HCT116 (cell line): Measurements from ENCODE around the gene MCAT. TPM values are rescaled to one million over a fixed set of nuclear protein-coding genes. Genes with fewer than 3 reads are reported as not detected.

ENCODE experiments used
- ATAC-seq: fragments of 200-7000 bp; cut with Tn5 transposase; 2 replicates; pipeline ENCODE4 v1.9.1; 2020; ENCODE audit warnings: mild to moderate bottlenecking, moderate library complexity
- BruUV-seq: library from RNA; stranded (reverse); fragments of 400-500 nt; replicated peaks from 2 replicates; lab custom pipeline; 2021; lab: Mats Ljungman, UMichigan
- CTCF ChIA-PET: fragments of 300-600 bp; sonication (Branson Sonifier 250); formaldehyde crosslinking; loops from one replicate; lab custom pipeline; 2021; ENCODE audit warnings: antibody characterized with exemption; lab: Charles Lee
- POLR2A ChIA-PET: fragments of 300-600, 350-600 bp; sonication (Branson Sonifier 250); formaldehyde crosslinking; loops from one replicate; lab custom pipeline; 2021; ENCODE audit warnings: antibody characterized with exemption; lab: Charles Lee
- RAD21 ChIA-PET, 2 experiments: fragments of 300-600 bp; sonication (Branson Sonifier 250); formaldehyde crosslinking; loops; one replicate each; lab custom pipeline; 2023; ENCODE audit warnings: low total read pairs in 2 of 2; ENCODE audit not compliant: uncharacterized antibody in 2 of 2, unreplicated experiment in 2 of 2, low non-redundant PET in 1 of 2; lab: Charles Lee
- DNase-seq: peaks from one replicate; pipeline ENCODE4 v3.0.0-alpha.2; 2010; ENCODE audit warnings: low read depth, low spot score
- H2AFZ ChIP-seq: fragments of 200-600 bp; shearing (Covaris generic), sonication (generic); 2 replicates; pipeline ENCODE4 v1.6.1; 2017; ENCODE audit warnings: low read depth, mixed run types, mixed read lengths, antibody characterized with exemption, low read length; ENCODE audit not compliant: poor library complexity, severe bottlenecking
- H3K27ac ChIP-seq: 2 replicates; pipeline ENCODE4 v1.5.1; 2012; ENCODE audit warnings: low read depth, low read length
- H3K27me3 ChIP-seq: fragments of 200-600 bp; sonication (generic); 2 replicates; pipeline ENCODE4 v1.6.1; 2016; ENCODE audit warnings: mixed run types, low read length, mixed read lengths; ENCODE audit not compliant: insufficient read depth
- H3K36me3 ChIP-seq, 2 experiments: fragments of 200-500 bp in 1 of 2; fragments of 200-600 bp in 1 of 2; sonication (Bioruptor generic) in 1 of 2; sonication (generic) in 1 of 2; 2 replicates each; pipeline versions ENCODE4 v1.5.1 to v1.6.1; 2014 to 2016; ENCODE audit warnings: low read length in 2 of 2, inconsistent platforms in 1 of 2, mixed read lengths in 1 of 2, mixed run types in 1 of 2; ENCODE audit not compliant: insufficient read depth in 2 of 2, control insufficient read depth in 1 of 2
- H3K4me1 ChIP-seq, 2 experiments: fragments of 200-600 bp in 1 of 2; sonication (generic) in 1 of 2; 2 replicates each; pipeline versions ENCODE4 v1.5.1 to v1.6.1; 2012 to 2017; ENCODE audit warnings: low read length in 2 of 2, inconsistent platforms in 1 of 2, mild to moderate bottlenecking in 1 of 2, mixed read lengths in 1 of 2, mixed run types in 1 of 2, moderate library complexity in 1 of 2; ENCODE audit not compliant: insufficient read depth in 2 of 2, control insufficient read depth in 1 of 2
- H3K4me2 ChIP-seq: fragments of 200-600 bp; sonication (generic); 2 replicates; pipeline ENCODE4 v1.6.1; 2017; ENCODE audit warnings: mixed run types, low read length, mixed read lengths
- H3K4me3 ChIP-seq, 2 experiments: fragments of 200-600 bp in 1 of 2; sonication (generic) in 1 of 2; replicated peaks in 1 of 2; 2 replicates each; pipeline ENCODE4 v1.5.1; 2011 to 2016; ENCODE audit warnings: low read length in 2 of 2, control low read depth in 1 of 2, low read depth in 1 of 2, mild to moderate bottlenecking in 1 of 2, mixed read lengths in 1 of 2, mixed run types in 1 of 2
- H3K79me2 ChIP-seq: fragments of 200-600 bp; sonication (generic); 2 replicates; pipeline ENCODE4 v1.6.1; 2017; ENCODE audit warnings: mild to moderate bottlenecking, mixed run types, low read length, moderate library complexity, mixed read lengths; ENCODE audit not compliant: insufficient read depth
- H3K9ac ChIP-seq: fragments of 200-600 bp; sonication (generic); 2 replicates; pipeline ENCODE4 v1.6.1; 2016; ENCODE audit warnings: low read length, mixed read lengths
- H3K9me2 ChIP-seq: fragments of 200-600 bp; sonication (generic), shearing (Covaris generic); 2 replicates; pipeline ENCODE4 v1.6.1; 2017; ENCODE audit warnings: mixed run types, mild to moderate bottlenecking, moderate library complexity; ENCODE audit not compliant: insufficient read depth
- H3K9me3 ChIP-seq, 2 experiments: fragments of 200-500 bp in 1 of 2; fragments of 200-600 bp in 1 of 2; sonication (Bioruptor generic) in 1 of 2; sonication (generic) in 1 of 2; 2 replicates each; pipeline ENCODE4 v1.6.1; 2014 to 2017; ENCODE audit warnings: low read length in 2 of 2, mixed read lengths in 2 of 2, inconsistent platforms in 1 of 2, low read depth in 1 of 2, mild to moderate bottlenecking in 1 of 2, mixed run types in 1 of 2, moderate library complexity in 1 of 2; ENCODE audit not compliant: control insufficient read depth in 1 of 2, insufficient read depth in 1 of 2
- H4K20me1 ChIP-seq: fragments of 200-600 bp; sonication (generic), shearing (Covaris generic); 2 replicates; pipeline ENCODE4 v1.6.1; 2017; ENCODE audit warnings: mixed run types, mild to moderate bottlenecking, moderate library complexity; ENCODE audit not compliant: insufficient read depth
- CEBPB ChIP-seq: IDR thresholded peaks from 2 replicates; pipeline ENCODE4 v1.6.1; 2012; ENCODE audit warnings: low read depth
- EGR1 ChIP-seq: IDR thresholded peaks from 2 replicates; pipeline ENCODE4 v1.6.1; 2012; ENCODE audit warnings: low read depth
- EZH2 ChIP-seq: fragments of 200-600 bp; sonication (generic); IDR thresholded peaks from 2 replicates; pipeline ENCODE4 v1.6.1; 2017; ENCODE audit warnings: antibody characterized with exemption, mixed run types
- EZH2phosphoT487 ChIP-seq: fragments of 200-600 bp; IDR thresholded peaks from 2 replicates; pipeline ENCODE4 v1.6.1; 2018; ENCODE audit warnings: antibody characterized with exemption, borderline replicate concordance
- JUND ChIP-seq: IDR thresholded peaks from 2 replicates; pipeline ENCODE4 v1.6.1; 2012
- POLR2A ChIP-seq: IDR thresholded peaks from 2 replicates; pipeline ENCODE4 v1.7.0; 2011; ENCODE audit warnings: borderline replicate concordance; ENCODE audit not compliant: insufficient read depth, insufficient read length; ENCODE audit errors: extremely low read depth
- POLR2AphosphoS5 ChIP-seq: IDR thresholded peaks from 2 replicates; pipeline ENCODE4 v1.6.1; 2011; ENCODE audit warnings: mild to moderate bottlenecking, low read depth, low read length, moderate library complexity
- RAD21 ChIP-seq: IDR thresholded peaks from 2 replicates; pipeline ENCODE4 v1.6.1; 2012; ENCODE audit warnings: low read depth, mild to moderate bottlenecking
- SIN3A ChIP-seq: IDR thresholded peaks from 2 replicates; pipeline ENCODE4 v1.6.1; 2012; ENCODE audit warnings: low read depth
- SP1 ChIP-seq: IDR thresholded peaks from 2 replicates; pipeline ENCODE4 v1.6.1; 2012; ENCODE audit warnings: low read depth
- TCF7L2 ChIP-seq: IDR thresholded peaks from 2 replicates; pipeline ENCODE4 v1.7.0; 2011; ENCODE audit warnings: borderline replicate concordance, inconsistent platforms; ENCODE audit not compliant: insufficient read depth, insufficient read length; ENCODE audit errors: extremely low read depth
- YY1 ChIP-seq: IDR thresholded peaks from 2 replicates; pipeline ENCODE4 v1.6.1; 2011; ENCODE audit warnings: low read length, low read depth, moderate library complexity, mild to moderate bottlenecking; ENCODE audit not compliant: insufficient replicate concordance; ENCODE audit errors: extremely low read depth
- ZNF274 ChIP-seq: fragments of 200-500 bp; sonication (Bioruptor generic); IDR thresholded peaks from 2 replicates; pipeline ENCODE4 v1.6.1; 2014; ENCODE audit warnings: mild to moderate bottlenecking, low read depth, low read length, inconsistent platforms
- intact Hi-C: fragments of 100-400 bp; cut with micrococcal nuclease; formaldehyde crosslinking; loops from 2 replicates; pipeline ENCODE4 v1.10.0; 2022
- total RNA-seq: library from RNA; stranded (reverse); gene quantifications from one replicate; pipeline ENCODE4 v1.2.1, GENCODE V29; 2021; ENCODE audit not compliant: unreplicated experiment
- TF ChIP-seq, protein P1 (sequence below): IDR thresholded peaks from 2 replicates; pipeline ENCODE4 v1.6.1; 2011; ENCODE audit warnings: mild to moderate bottlenecking, low read length, moderate library complexity; ENCODE audit not compliant: insufficient replicate concordance; ENCODE audit errors: extremely low read depth
- TF ChIP-seq, protein P2 (sequence below): IDR thresholded peaks from 2 replicates; pipeline ENCODE4 v1.6.1; 2012
- TF ChIP-seq, protein P3 (sequence below), 3 experiments: fragments of 200-600 bp in 1 of 3; sonication (generic) in 1 of 3; IDR thresholded peaks in 2 of 3; conservative IDR thresholded peaks in 1 of 3; 2 replicates each; pipeline ENCODE4 v1.5.1; 2012 to 2017; ENCODE audit warnings: low read depth in 2 of 3, low read length in 2 of 3, antibody characterized with exemption in 1 of 3, borderline replicate concordance in 1 of 3, control low read depth in 1 of 3, mild to moderate bottlenecking in 1 of 3, mixed read lengths in 1 of 3, mixed run types in 1 of 3, moderate library complexity in 1 of 3; ENCODE audit not compliant: insufficient read depth in 1 of 3
- TF ChIP-seq, protein P4 (sequence below): IDR thresholded peaks from 2 replicates; pipeline ENCODE4 v1.6.1; 2012

MCAT gene
- total RNA-seq, 1 experiment from 2014 or later = 34.8 TPM

DNA sequence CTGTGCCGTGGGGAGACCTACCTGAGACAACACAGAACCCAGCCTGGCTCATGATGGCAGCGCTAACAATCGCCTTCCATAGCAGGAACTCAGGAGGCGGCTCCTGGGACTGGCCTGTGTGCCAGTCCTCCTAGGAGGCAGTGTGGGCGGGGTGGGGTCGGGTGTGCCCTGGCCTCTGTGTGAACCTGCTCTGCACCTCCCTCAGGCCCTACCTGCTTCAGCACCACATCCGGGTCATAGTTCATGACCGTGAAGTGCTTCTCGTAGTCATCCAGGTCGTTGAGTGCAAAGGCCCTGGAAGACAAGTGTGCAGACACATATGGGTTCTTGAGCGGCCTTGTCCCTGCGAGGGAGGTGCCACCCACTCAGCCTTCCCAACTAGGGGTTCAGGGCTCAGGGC is 28.4 kb upstream of the MCAT start:
- H3K27me3 ChIP-seq = no peaks in the 10 kb centered on the region
- no peak overlapping the region for H3K4me2 ChIP-seq
- H3K9ac ChIP-seq = no peak overlapping the region
- H3K36me3 ChIP-seq = peaks cover 17 to 42% of the 10 kb centered on the region in 2 experiments; a peak in 3 of 4 replicates
- H3K9me2 ChIP-seq = no peaks in the 10 kb centered on the region
- intact Hi-C loops = no loop called here
- RAD21 ChIA-PET = no interaction called here
- H3K27ac ChIP-seq = no peak overlapping the region
- no TSS peak for BruUV-seq
- no peaks in the 10 kb centered on the region for H4K20me1 ChIP-seq
- CTCF ChIA-PET = no interaction called here
- POLR2A ChIA-PET = no interaction called here
- no peak for ATAC-seq
- DNase-seq = no peak
- TF ChIP-seq TCF7L2 (no peak), JUND (no peak), YY1 (no peak), RAD21 (no peak), POLR2A (no peak), EGR1 (no peak), POLR2AphosphoS5 (no peak), SIN3A (no peak), CEBPB (no peak), EZH2phosphoT487 (no peak), ZNF274 (no peak), SP1 (no peak), EZH2 (no peak)
- TF ChIP-seq, protein P1, sequence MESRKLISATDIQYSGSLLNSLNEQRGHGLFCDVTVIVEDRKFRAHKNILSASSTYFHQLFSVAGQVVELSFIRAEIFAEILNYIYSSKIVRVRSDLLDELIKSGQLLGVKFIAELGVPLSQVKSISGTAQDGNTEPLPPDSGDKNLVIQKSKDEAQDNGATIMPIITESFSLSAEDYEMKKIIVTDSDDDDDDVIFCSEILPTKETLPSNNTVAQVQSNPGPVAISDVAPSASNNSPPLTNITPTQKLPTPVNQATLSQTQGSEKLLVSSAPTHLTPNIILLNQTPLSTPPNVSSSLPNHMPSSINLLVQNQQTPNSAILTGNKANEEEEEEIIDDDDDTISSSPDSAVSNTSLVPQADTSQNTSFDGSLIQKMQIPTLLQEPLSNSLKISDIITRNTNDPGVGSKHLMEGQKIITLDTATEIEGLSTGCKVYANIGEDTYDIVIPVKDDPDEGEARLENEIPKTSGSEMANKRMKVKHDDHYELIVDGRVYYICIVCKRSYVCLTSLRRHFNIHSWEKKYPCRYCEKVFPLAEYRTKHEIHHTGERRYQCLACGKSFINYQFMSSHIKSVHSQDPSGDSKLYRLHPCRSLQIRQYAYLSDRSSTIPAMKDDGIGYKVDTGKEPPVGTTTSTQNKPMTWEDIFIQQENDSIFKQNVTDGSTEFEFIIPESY = no peak
- TF ChIP-seq, protein P2, sequence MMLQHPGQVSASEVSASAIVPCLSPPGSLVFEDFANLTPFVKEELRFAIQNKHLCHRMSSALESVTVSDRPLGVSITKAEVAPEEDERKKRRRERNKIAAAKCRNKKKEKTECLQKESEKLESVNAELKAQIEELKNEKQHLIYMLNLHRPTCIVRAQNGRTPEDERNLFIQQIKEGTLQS = no peak
- TF ChIP-seq, protein P3, sequence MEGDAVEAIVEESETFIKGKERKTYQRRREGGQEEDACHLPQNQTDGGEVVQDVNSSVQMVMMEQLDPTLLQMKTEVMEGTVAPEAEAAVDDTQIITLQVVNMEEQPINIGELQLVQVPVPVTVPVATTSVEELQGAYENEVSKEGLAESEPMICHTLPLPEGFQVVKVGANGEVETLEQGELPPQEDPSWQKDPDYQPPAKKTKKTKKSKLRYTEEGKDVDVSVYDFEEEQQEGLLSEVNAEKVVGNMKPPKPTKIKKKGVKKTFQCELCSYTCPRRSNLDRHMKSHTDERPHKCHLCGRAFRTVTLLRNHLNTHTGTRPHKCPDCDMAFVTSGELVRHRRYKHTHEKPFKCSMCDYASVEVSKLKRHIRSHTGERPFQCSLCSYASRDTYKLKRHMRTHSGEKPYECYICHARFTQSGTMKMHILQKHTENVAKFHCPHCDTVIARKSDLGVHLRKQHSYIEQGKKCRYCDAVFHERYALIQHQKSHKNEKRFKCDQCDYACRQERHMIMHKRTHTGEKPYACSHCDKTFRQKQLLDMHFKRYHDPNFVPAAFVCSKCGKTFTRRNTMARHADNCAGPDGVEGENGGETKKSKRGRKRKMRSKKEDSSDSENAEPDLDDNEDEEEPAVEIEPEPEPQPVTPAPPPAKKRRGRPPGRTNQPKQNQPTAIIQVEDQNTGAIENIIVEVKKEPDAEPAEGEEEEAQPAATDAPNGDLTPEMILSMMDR (IDR thresholded peaks at IDR 0.05 in 2 of 3, conservative IDR thresholded peaks at IDR 0.05 in 1 of 3; ENCODE audit: borderline replicate concordance in 1 of 3, insufficient read depth in 1 of 3, low read depth in 2 of 3, low read length in 2 of 3) = no peak
- TF ChIP-seq, protein P4, sequence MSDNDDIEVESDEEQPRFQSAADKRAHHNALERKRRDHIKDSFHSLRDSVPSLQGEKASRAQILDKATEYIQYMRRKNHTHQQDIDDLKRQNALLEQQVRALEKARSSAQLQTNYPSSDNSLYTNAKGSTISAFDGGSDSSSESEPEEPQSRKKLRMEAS = no peak
- H3K4me3 ChIP-seq = no peak overlapping the region
- H3K79me2 ChIP-seq = no peaks in the 10 kb centered on the region
- H3K4me1 ChIP-seq = no peaks in the 10 kb centered on the region
- H3K9me3 ChIP-seq = no peaks in the 10 kb centered on the region
- H2AFZ ChIP-seq = no peak overlapping the region
